CD14-positive monocyte (primary cell): ENCODE results near the gene CLIC3. TPM values are rescaled to one million over a fixed set of nuclear protein-coding genes. Genes with fewer than 3 reads are reported as not detected.

Experiments
- DNase-seq, 3 donors: peaks; one replicate each; pipeline ENCODE4 v3.0.0-alpha.2; 2011 to 2022
- H2AFZ ChIP-seq: 2 replicates; pipeline ENCODE4 v1.6.0; 2012; ENCODE audit warnings: mild to moderate bottlenecking, low read depth, low read length, inconsistent platforms; ENCODE audit not compliant: insufficient read depth, poor library complexity, severe bottlenecking
- H3K27ac ChIP-seq, 2 donors: 1 replicate in 1 of 2; 2 replicates in 1 of 2; pipeline ENCODE4 v1.5.1; 2012 to 2013; ENCODE audit warnings: low read length in 2 of 2, control low read depth in 1 of 2, inconsistent platforms in 1 of 2, low read depth in 1 of 2, mild to moderate bottlenecking in 1 of 2
- H3K27me3 ChIP-seq, 2 donors: one replicate each; pipeline versions ENCODE4 v1.6.0 to v1.6.1; 2011 to 2013; ENCODE audit warnings: low read length in 2 of 2; ENCODE audit not compliant: control insufficient read depth in 2 of 2, insufficient read depth in 2 of 2
- H3K36me3 ChIP-seq, 2 donors: replicated peaks in 1 of 2; 1 replicate in 1 of 2; 2 replicates in 1 of 2; pipeline versions ENCODE4 v1.5.1 to v1.6.1; 2012 to 2013; ENCODE audit warnings: low read length in 2 of 2, control low read depth in 1 of 2, inconsistent platforms in 1 of 2, mild to moderate bottlenecking in 1 of 2; ENCODE audit not compliant: insufficient read depth in 2 of 2, control insufficient read depth in 1 of 2
- H3K4me1 ChIP-seq, 2 donors: 1 replicate in 1 of 2; 2 replicates in 1 of 2; pipeline versions ENCODE4 v1.5.1 to v1.6.1; 2012 to 2013; ENCODE audit warnings: low read length in 2 of 2, control low read depth in 1 of 2, inconsistent platforms in 1 of 2, mild to moderate bottlenecking in 1 of 2, moderate library complexity in 1 of 2; ENCODE audit not compliant: insufficient read depth in 2 of 2, control insufficient read depth in 1 of 2
- H3K4me2 ChIP-seq: replicated peaks from 2 replicates; pipeline ENCODE3; 2012; ENCODE audit warnings: low read length, moderate library complexity, mild to moderate bottlenecking; ENCODE audit not compliant: poor library complexity, severe bottlenecking; ENCODE audit errors: extremely low read depth
- H3K4me3 ChIP-seq, 3 experiments: fragments of 200-600 bp in 1 of 3; sonication (generic) in 1 of 3; replicated peaks in 1 of 3; 1 replicate in 2 of 3; 2 replicates in 1 of 3; pipeline ENCODE4 v1.5.1; 2011 to 2013; ENCODE audit warnings: low read length in 3 of 3, mild to moderate bottlenecking in 3 of 3, control low read depth in 2 of 3, low read depth in 2 of 3, inconsistent platforms in 1 of 3, moderate library complexity in 1 of 3
- H3K79me2 ChIP-seq: 2 replicates; pipeline ENCODE4 v1.6.0; 2012; ENCODE audit warnings: mild to moderate bottlenecking, control low read depth, inconsistent platforms, low read length, moderate library complexity; ENCODE audit not compliant: insufficient read depth
- H3K9ac ChIP-seq: 2 replicates; pipeline ENCODE4 v1.6.0; 2017; ENCODE audit warnings: low read length, mild to moderate bottlenecking; ENCODE audit not compliant: insufficient read depth, poor library complexity, severe bottlenecking
- H3K9me3 ChIP-seq, 2 donors: replicated peaks in 1 of 2; 1 replicate in 1 of 2; 2 replicates in 1 of 2; pipeline versions ENCODE4 v1.5.1 to v1.6.1; 2012 to 2013; ENCODE audit warnings: low read length in 2 of 2, control low read depth in 1 of 2; ENCODE audit not compliant: control insufficient read depth in 1 of 2, insufficient read depth in 1 of 2
- H4K20me1 ChIP-seq: 2 replicates; pipeline ENCODE4 v1.6.0; 2012; ENCODE audit warnings: mild to moderate bottlenecking, low read length, control low read depth, moderate library complexity; ENCODE audit not compliant: insufficient read depth
- H3K27ac Mint-ChIP-seq, 7 donors: one replicate each; pipeline ENCODE4 v1.8.0; 2020; ENCODE audit warnings: mild to moderate bottlenecking in 7 of 7, mixed read lengths in 7 of 7, moderate library complexity in 6 of 7, inconsistent platforms in 2 of 7
- H3K27me3 Mint-ChIP-seq, 3 donors: one replicate each; pipeline ENCODE4 v1.8.0; 2021 to 2022; ENCODE audit warnings: low read depth in 3 of 3, mild to moderate bottlenecking in 3 of 3, mixed read lengths in 3 of 3, moderate library complexity in 3 of 3, inconsistent platforms in 1 of 3
- H3K36me3 Mint-ChIP-seq, 2 donors: one replicate each; pipeline ENCODE4 v1.8.0; 2020; ENCODE audit warnings: mixed read lengths in 2 of 2, inconsistent platforms in 1 of 2, mild to moderate bottlenecking in 1 of 2
- H3K4me1 Mint-ChIP-seq: one replicate; pipeline ENCODE4 v1.8.0; 2020; ENCODE audit warnings: mild to moderate bottlenecking, mixed read lengths
- H3K4me3 Mint-ChIP-seq, 2 donors: one replicate each; pipeline ENCODE4 v1.8.0; 2020; ENCODE audit warnings: mild to moderate bottlenecking in 2 of 2, mixed read lengths in 2 of 2, moderate library complexity in 1 of 2
- H3K9me3 Mint-ChIP-seq, 7 donors: one replicate each; pipeline ENCODE4 v1.8.0; 2020 to 2022; ENCODE audit warnings: mixed read lengths in 7 of 7, mild to moderate bottlenecking in 6 of 7, moderate library complexity in 6 of 7, inconsistent platforms in 2 of 7
- WGBS: methylation state at CpG from one replicate; pipeline ENCODE4 v1.1.5; 2013; ENCODE audit warnings: missing lambda C conversion rate; ENCODE audit not compliant: insufficient coverage; 5-methylcytosine and 5-hydroxymethylcytosine counted together
- intact Hi-C, 2 donors: fragments of 100-400 bp; cut with micrococcal nuclease; formaldehyde crosslinking; loops; one replicate each; pipeline versions ENCODE4 v1.15.0 to v1.15.1; 2023
- polyA plus RNA-seq, 3 donors: library from polyadenylated mRNA; depleted of rRNA in 1 of 3; unstranded in 2 of 3; stranded (reverse) in 1 of 3; fragments of 300-500 nt in 2 of 3; fragments of >200 nt in 1 of 3; fragmentation: Illumina TruSeq in 2 of 3; gene quantifications; 1 replicate in 2 of 3; 2 replicates in 1 of 3; pipeline ENCODE4 v1.2.3, GENCODE V29; 2012 to 2021
- TF ChIP-seq, protein P1 (sequence below): fragments of 200-600 bp; IDR thresholded peaks from one replicate; pipeline ENCODE4 v1.8.0; 2022; ENCODE audit warnings: antibody characterized with exemption, mild to moderate bottlenecking

The CLIC3 gene
- polyA plus RNA-seq, 3 donors = 0.29 to 0.51 TPM; not detected in 1

DNA sequence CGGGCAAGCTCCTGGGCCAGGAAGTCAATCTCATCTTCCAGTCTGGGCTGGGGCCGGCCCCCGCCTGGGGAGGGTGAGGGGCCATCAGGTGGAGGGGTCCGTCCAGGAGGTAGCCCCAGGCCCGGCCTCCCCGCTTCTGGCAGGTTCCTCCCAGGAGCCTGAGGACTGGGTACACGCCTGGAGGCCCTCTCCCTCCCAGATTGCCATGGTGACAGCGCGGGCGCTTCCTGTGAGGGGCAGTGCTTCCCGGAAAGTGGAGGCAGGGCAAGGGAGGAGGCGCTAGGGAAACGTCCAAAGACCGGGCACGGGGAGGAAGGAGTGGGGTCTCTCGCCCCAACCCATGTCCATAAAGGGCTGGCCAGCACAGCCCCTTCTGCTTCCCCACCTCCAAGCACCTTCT lies 44.8 kb upstream of the CLIC3 start:
- H4K20me1 ChIP-seq = peaks cover 42% of the 10 kb centered on the region
- TF ChIP-seq, protein P1, sequence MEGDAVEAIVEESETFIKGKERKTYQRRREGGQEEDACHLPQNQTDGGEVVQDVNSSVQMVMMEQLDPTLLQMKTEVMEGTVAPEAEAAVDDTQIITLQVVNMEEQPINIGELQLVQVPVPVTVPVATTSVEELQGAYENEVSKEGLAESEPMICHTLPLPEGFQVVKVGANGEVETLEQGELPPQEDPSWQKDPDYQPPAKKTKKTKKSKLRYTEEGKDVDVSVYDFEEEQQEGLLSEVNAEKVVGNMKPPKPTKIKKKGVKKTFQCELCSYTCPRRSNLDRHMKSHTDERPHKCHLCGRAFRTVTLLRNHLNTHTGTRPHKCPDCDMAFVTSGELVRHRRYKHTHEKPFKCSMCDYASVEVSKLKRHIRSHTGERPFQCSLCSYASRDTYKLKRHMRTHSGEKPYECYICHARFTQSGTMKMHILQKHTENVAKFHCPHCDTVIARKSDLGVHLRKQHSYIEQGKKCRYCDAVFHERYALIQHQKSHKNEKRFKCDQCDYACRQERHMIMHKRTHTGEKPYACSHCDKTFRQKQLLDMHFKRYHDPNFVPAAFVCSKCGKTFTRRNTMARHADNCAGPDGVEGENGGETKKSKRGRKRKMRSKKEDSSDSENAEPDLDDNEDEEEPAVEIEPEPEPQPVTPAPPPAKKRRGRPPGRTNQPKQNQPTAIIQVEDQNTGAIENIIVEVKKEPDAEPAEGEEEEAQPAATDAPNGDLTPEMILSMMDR = no peak
- peaks cover 0 to 5% (median 2%) of the 10 kb centered on the region in 7 donors for H3K9me3 Mint-ChIP-seq
- H3K4me3 ChIP-seq = no peak overlapping the region
- H3K4me1 Mint-ChIP-seq = peaks cover 9% of the 10 kb centered on the region
- H3K9me3 ChIP-seq = peaks cover 0 to 7% of the 10 kb centered on the region in 2 donors
- WGBS = 68% methylated on average over 5 of the region's 16 CpGs
- peaks cover 14 to 25% of the 10 kb centered on the region in 2 donors for H3K4me1 ChIP-seq
- no peak overlapping the region for H3K9ac ChIP-seq
- no peak overlapping the region for H3K4me2 ChIP-seq
- H3K27ac ChIP-seq = no peak overlapping the region
- H2AFZ ChIP-seq = no peak overlapping the region
- peaks cover 2% of the 10 kb centered on the region for H3K79me2 ChIP-seq
- intact Hi-C loops = no loop called here
- H3K27me3 ChIP-seq = peaks cover 14 to 28% of the 10 kb centered on the region in 2 donors
- H3K36me3 Mint-ChIP-seq = peaks cover 6 to 25% of the 10 kb centered on the region in 2 donors
- H3K27ac Mint-ChIP-seq = no peak overlapping the region
- H3K4me3 Mint-ChIP-seq = no peak overlapping the region
- H3K27me3 Mint-ChIP-seq = peaks cover 24 to 33% (median 30%) of the 10 kb centered on the region in 3 donors
- DNase-seq = no peak
- H3K36me3 ChIP-seq = peaks cover 8 to 15% of the 10 kb centered on the region in 2 donors

DNA sequence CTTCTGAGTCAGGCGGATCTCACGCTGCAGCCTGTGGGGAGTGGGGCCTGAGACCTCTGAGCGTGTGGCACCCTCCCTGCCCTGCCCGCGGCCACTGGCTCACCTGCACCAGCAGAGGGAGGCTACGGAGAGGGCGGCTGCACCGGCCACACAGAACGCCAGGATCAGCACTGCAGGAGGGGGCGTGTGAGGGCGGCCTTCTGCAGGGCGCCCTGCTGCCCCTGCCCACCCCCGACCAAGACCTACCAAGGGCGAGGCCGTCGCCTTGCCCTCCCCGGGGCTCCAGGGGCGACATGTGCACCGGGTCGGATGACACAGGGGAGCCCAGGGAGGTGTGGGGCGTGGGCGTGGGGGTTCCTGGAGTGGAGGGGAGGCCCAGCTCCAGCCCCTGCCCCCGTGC lies 44.2 kb upstream of the CLIC3 start:
- Histone ChIP-seq H3K4me1 (peaks cover 17 to 25% of the 10 kb centered on the region in 2 donors), H3K36me3 (peaks cover 14 to 21% of the 10 kb centered on the region in 2 donors), H3K27ac (no peak overlapping the region), H3K79me2 (peaks cover 8% of the 10 kb centered on the region), H3K4me3 (no peak overlapping the region), H3K27me3 (peaks cover 12 to 25% of the 10 kb centered on the region in 2 donors), H3K4me2 (no peak overlapping the region), H4K20me1 (peaks cover 48% of the 10 kb centered on the region), H2AFZ (no peak overlapping the region), H3K9me3 (peaks cover 0 to 7% of the 10 kb centered on the region in 2 donors), H3K9ac (no peak overlapping the region)
- H3K9me3 Mint-ChIP-seq = peaks cover 0 to 5% (median 2%) of the 10 kb centered on the region in 7 donors
- DNase-seq = no peak
- H3K27me3 Mint-ChIP-seq = peaks cover 24 to 31% (median 26%) of the 10 kb centered on the region in 3 donors
- 92% methylated on average over 22 of the region's 23 CpGs for WGBS
- H3K36me3 Mint-ChIP-seq = peaks cover 6 to 30% of the 10 kb centered on the region in 2 donors
- peaks cover 10% of the 10 kb centered on the region for H3K4me1 Mint-ChIP-seq
- H3K27ac Mint-ChIP-seq = no peak overlapping the region
- intact Hi-C loops = no loop called here
- H3K4me3 Mint-ChIP-seq = peak overlapping the region in 1 of 2 donors; percentile 16
- TF ChIP-seq, protein P1 = no peak
